K562 (cell line): ENCODE results near the gene NACAD.

Source experiments
- EGR1 ChIP-seq: fragments of 450-650 bp; conservative IDR thresholded peaks from 2 replicates; pipeline ENCODE4 v1.6.1; 2017; ENCODE audit warnings: mild to moderate bottlenecking
- ZNF239 ChIP-seq: fragments of 250-450 bp; sonication (Bioruptor Pico); IDR thresholded peaks from 2 replicates; pipeline ENCODE4 v1.4.0; 2020; ENCODE audit warnings: mild to moderate bottlenecking

DNA sequence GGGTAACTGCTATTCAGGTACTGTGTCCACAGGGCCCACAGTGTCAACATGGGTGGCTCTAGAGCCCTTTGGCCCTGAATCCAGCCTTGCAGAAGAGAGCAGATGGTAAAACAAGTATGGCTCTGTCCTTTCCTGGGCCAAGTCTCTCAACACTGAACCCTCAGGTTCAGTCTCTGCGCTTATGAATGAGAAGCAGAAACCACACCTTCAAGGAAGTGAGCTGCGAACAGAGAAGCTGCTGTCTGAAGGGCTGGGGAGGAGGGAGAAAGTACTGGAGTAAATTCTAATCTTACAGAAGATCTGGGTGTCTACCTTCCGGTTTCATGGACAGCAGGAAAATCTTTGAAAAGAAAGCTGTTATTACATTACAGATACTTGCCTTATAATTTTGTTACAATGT, 18.6 kb upstream of the NACAD start:
- TF ChIP-seq ZNF239 (no peak), EGR1 (no peak)
